ENCODE data around the gene CCT6A. TPM values are rescaled to one million over a fixed set of nuclear protein-coding genes. Genes with fewer than 3 reads are reported as not detected.

The CCT6A gene
- total and polyA plus RNA-seq, 9 of the 15 experiments (the other 6 are each of a cell fraction or from before 2014, with no cell fraction given): 244 to 708 (median 387) TPM

GRCh38 chr7:56063882-56064625, 12.5 kb downstream of the CCT6A start, which contains the start of gene SUMF2 (continued):
- TF ChIP-seq SRF (CRISPR knock-in tag; IDR thresholded peaks at IDR 0.05): peak in 1 of 2 experiments; percentile 21; a peak in 1 of 4 replicates
- peak; percentile 70; the same call in 1 of the 2 replicates for TF ChIP-seq ZNF436 (CRISPR knock-in tag; IDR thresholded peaks at IDR 0.05)
- peak; percentile 49 for TF ChIP-seq ZNF23 (CRISPR knock-in tag; IDR thresholded peaks at IDR 0.05)
- TF ChIP-seq E2F1 (CRISPR knock-in tag; IDR thresholded peaks at IDR 0.05): no peak
- TF ChIP-seq FIP1L1 (IDR thresholded peaks at IDR 0.05; ENCODE audit: low read depth, low read length, poor library complexity, severe bottlenecking): peak; percentile 94
- TF ChIP-seq HMBOX1 (IDR thresholded peaks at IDR 0.05): no peak
- no peak for TF ChIP-seq SIRT6 (IDR thresholded peaks at IDR 0.05; ENCODE audit: low read depth, low read length)
- peak; percentile 97 for TF ChIP-seq POLR2B (IDR thresholded peaks at IDR 0.05; ENCODE audit: low read depth, partially characterized antibody)
- TF ChIP-seq FOXP1 (CRISPR knock-in tag; IDR thresholded peaks at IDR 0.05): no peak; the same call in 1 of the 2 replicates
- TF ChIP-seq ZNF408 (CRISPR knock-in tag; IDR thresholded peaks at IDR 0.05; ENCODE audit: low read depth): no peak
- TF ChIP-seq EHMT2 (IDR thresholded peaks at IDR 0.05): no peak
- 0 out of 2 replicates have a peak, but pooled peaks have one; percentile 38 for TF ChIP-seq ZNF695 (CRISPR knock-in tag; IDR thresholded peaks at IDR 0.05)
- TF ChIP-seq TAF15 (IDR thresholded peaks at IDR 0.05; ENCODE audit: low read depth, low read length): no peak
- no peak for TF ChIP-seq SPI1 (IDR thresholded peaks at IDR 0.05; ENCODE audit: borderline replicate concordance, low read depth, low read length)
- no peak for TF ChIP-seq ETS1 (conservative IDR thresholded peaks at IDR 0.05; ENCODE audit: control insufficient read depth, low read depth, low read length)
- TF ChIP-seq CTCFL (IDR thresholded peaks at IDR 0.05; ENCODE audit: borderline replicate concordance, insufficient read depth, low read depth, low read length, poor library complexity, severe bottlenecking): no peak
- no peak for TF ChIP-seq ARID3A (IDR thresholded peaks at IDR 0.05; ENCODE audit: borderline replicate concordance, low read depth, low read length)
